Liver (tissue), 9 donors: ENCODE results near the gene DPRX. TPM values are rescaled to one million over a fixed set of nuclear protein-coding genes. Genes with fewer than 3 reads are reported as not detected.

Experiments used
- DNase-seq: peaks from one replicate; pipeline ENCODE4 v3.0.0-alpha.2; 2017; ENCODE audit warnings: low spot score
- H3K27ac ChIP-seq, 2 donors: one replicate each; pipeline ENCODE4 v1.7.0; 2013; ENCODE audit warnings: inconsistent platforms in 2 of 2, low read length in 2 of 2, control low read depth in 1 of 2, low read depth in 1 of 2, mild to moderate bottlenecking in 1 of 2
- H3K27me3 ChIP-seq, 4 donors: one replicate each; pipeline versions ENCODE4 v1.6.1 to v1.7.0; 2013; ENCODE audit warnings: low read length in 3 of 4, inconsistent platforms in 1 of 4, mild to moderate bottlenecking in 1 of 4, moderate library complexity in 1 of 4; ENCODE audit not compliant: control insufficient read depth in 4 of 4, insufficient read depth in 4 of 4
- H3K36me3 ChIP-seq, 4 donors: one replicate each; pipeline versions ENCODE4 v1.6.1 to v1.7.0; 2013; ENCODE audit warnings: low read length in 3 of 4, mild to moderate bottlenecking in 3 of 4, low read depth in 1 of 4, moderate library complexity in 1 of 4; ENCODE audit not compliant: control insufficient read depth in 4 of 4, insufficient read depth in 3 of 4
- H3K4me1 ChIP-seq, 4 donors: one replicate each; pipeline versions ENCODE4 v1.6.1 to v1.7.0; 2013; ENCODE audit warnings: low read length in 3 of 4, mild to moderate bottlenecking in 3 of 4, moderate library complexity in 1 of 4; ENCODE audit not compliant: control insufficient read depth in 4 of 4, insufficient read depth in 4 of 4
- H3K4me3 ChIP-seq, 3 donors: one replicate each; pipeline versions ENCODE4 v1.6.1 to v1.7.0; 2013; ENCODE audit warnings: low read length in 3 of 3, control low read depth in 1 of 3, low read depth in 1 of 3, mild to moderate bottlenecking in 1 of 3
- H3K9ac ChIP-seq, 2 donors: one replicate each; pipeline ENCODE4 v1.7.0; 2013; ENCODE audit warnings: low read length in 2 of 2, mild to moderate bottlenecking in 2 of 2, moderate library complexity in 2 of 2, control low read depth in 1 of 2, low read depth in 1 of 2
- H3K9me3 ChIP-seq, 4 donors: one replicate each; pipeline versions ENCODE4 v1.6.1 to v1.7.0; 2013; ENCODE audit warnings: low read length in 3 of 4; ENCODE audit not compliant: control insufficient read depth in 4 of 4
- EGR1 ChIP-seq, 2 donors: IDR thresholded peaks; 2 replicates each; pipeline ENCODE4 v1.6.1; 2016 to 2018; ENCODE audit warnings: antibody characterized with exemption in 2 of 2, low read depth in 2 of 2
- FOXA1 ChIP-seq: IDR thresholded peaks from 2 replicates; pipeline ENCODE4 v1.6.1; 2016; ENCODE audit warnings: antibody characterized with exemption
- FOXA2 ChIP-seq: IDR thresholded peaks from 2 replicates; pipeline ENCODE4 v1.6.1; 2016; ENCODE audit warnings: antibody characterized with exemption
- GABPA ChIP-seq, 2 donors: IDR thresholded peaks in 1 of 2; conservative IDR thresholded peaks in 1 of 2; 2 replicates each; pipeline ENCODE4 v1.6.1; 2016; ENCODE audit warnings: antibody characterized with exemption in 2 of 2, mild to moderate bottlenecking in 1 of 2, moderate library complexity in 1 of 2
- HNF4A ChIP-seq, 2 donors: conservative IDR thresholded peaks; 2 replicates each; pipeline ENCODE4 v1.6.1; 2016; ENCODE audit warnings: antibody characterized with exemption in 2 of 2, mild to moderate bottlenecking in 2 of 2
- HNF4G ChIP-seq: IDR thresholded peaks from 2 replicates; pipeline ENCODE4 v1.6.1; 2016; ENCODE audit warnings: antibody characterized with exemption
- JUND ChIP-seq, 2 donors: IDR thresholded peaks; 2 replicates each; pipeline ENCODE4 v1.6.1; 2016; ENCODE audit warnings: antibody characterized with exemption in 2 of 2
- NR2F2 ChIP-seq: IDR thresholded peaks from 2 replicates; pipeline ENCODE4 v1.6.1; 2016; ENCODE audit warnings: antibody characterized with exemption
- RAD21 ChIP-seq, 2 donors: IDR thresholded peaks; 2 replicates each; pipeline ENCODE4 v1.6.1; 2016; ENCODE audit warnings: antibody characterized with exemption in 2 of 2, mild to moderate bottlenecking in 2 of 2
- RXRA ChIP-seq, 2 donors: IDR thresholded peaks; 2 replicates each; pipeline ENCODE4 v1.6.1; 2017 to 2018; ENCODE audit warnings: antibody characterized with exemption in 2 of 2, mild to moderate bottlenecking in 1 of 2
- TAF1 ChIP-seq: conservative IDR thresholded peaks from 2 replicates; pipeline ENCODE4 v1.6.1; 2016; ENCODE audit warnings: antibody characterized with exemption, mild to moderate bottlenecking
- YY1 ChIP-seq: IDR thresholded peaks from 2 replicates; pipeline ENCODE4 v1.6.1; 2016; ENCODE audit warnings: antibody characterized with exemption, mild to moderate bottlenecking
- WGBS: extraction: QIAGEN DNeasy Blood & Tissue Kit; methylation state at CpG from one replicate; pipeline ENCODE4 v1.1.7; 2013; 5-methylcytosine and 5-hydroxymethylcytosine counted together
- polyA plus RNA-seq, 2 donors: library from polyadenylated mRNA; stranded (reverse) in 1 of 2; unstranded in 1 of 2; fragments of 200-250 nt in 1 of 2; fragments of >200 nt in 1 of 2; fragmentation: Nextera tagmentation in 1 of 2; extraction: Ambion mirVana in 1 of 2; gene quantifications; one replicate each; pipeline versions ENCODE4 v1.2.1 to v1.2.3, GENCODE V29; 2013 to 2015
- total RNA-seq, 2 donors: library from RNA; depleted of rRNA; stranded (reverse); fragments of >200 nt; gene quantifications; one replicate each; pipeline ENCODE4 v1.2.3, GENCODE V29; 2014
- TF ChIP-seq, protein P1 (sequence below): IDR thresholded peaks from 2 replicates; pipeline ENCODE4 v1.6.1; 2016; ENCODE audit warnings: antibody characterized with exemption
- TF ChIP-seq, protein P2 (sequence below): IDR thresholded peaks from 2 replicates; pipeline ENCODE4 v1.6.1; 2016; ENCODE audit warnings: antibody characterized with exemption, mild to moderate bottlenecking
- TF ChIP-seq, protein P3 (sequence below): IDR thresholded peaks from 2 replicates; pipeline ENCODE4 v1.6.1; 2016; ENCODE audit warnings: antibody characterized with exemption
- TF ChIP-seq, protein P4 (sequence below): IDR thresholded peaks from 2 replicates; pipeline ENCODE4 v1.6.1; 2016; ENCODE audit warnings: antibody characterized with exemption
- donor health status: healthy.
- donor health status: healthy.
- donor health status: healthy.
- donor health status: healthy.
- donor health status: healthy.

DPRX gene
- total and polyA plus RNA-seq, 4 donors, result not detected

DNA sequence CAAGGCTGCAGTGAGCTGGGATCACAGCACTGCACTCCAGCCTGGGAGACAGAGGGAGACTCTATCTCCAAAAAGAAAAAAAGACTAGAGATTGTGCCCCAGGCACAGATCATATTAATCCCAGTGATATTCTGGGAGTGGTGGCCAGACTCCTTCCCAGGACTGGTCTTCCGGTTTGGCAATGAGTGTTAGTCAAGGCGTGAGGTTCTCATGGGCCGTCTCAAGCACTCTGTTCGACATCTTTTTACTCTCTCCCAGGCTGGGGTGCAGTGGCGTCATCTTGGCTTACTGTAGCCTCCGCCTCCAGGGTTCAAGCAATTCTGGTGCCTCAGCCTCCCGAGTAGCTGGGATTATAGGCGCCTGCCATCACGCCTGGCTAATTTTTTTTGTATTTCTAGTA, 5.3 kb upstream of the DPRX start:
- no peaks in the 10 kb centered on the region for H3K9me3 ChIP-seq
- no peak overlapping the region for H3K4me3 ChIP-seq
- WGBS, result 89% methylated on average over 9 of the region's 9 CpGs
- TF ChIP-seq, protein P1, sequence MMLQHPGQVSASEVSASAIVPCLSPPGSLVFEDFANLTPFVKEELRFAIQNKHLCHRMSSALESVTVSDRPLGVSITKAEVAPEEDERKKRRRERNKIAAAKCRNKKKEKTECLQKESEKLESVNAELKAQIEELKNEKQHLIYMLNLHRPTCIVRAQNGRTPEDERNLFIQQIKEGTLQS, result no peak
- TF ChIP-seq RAD21 (IDR thresholded peaks at IDR 0.05) (no peak), HNF4G (no peak), RXRA (IDR thresholded peaks at IDR 0.05) (no peak), YY1 (no peak), FOXA2 (no peak), EGR1 (IDR thresholded peaks at IDR 0.05; ENCODE audit: low read depth in 2 of 2) (no peak), FOXA1 (no peak), GABPA (IDR thresholded peaks at IDR 0.05 in 1 of 2, conservative IDR thresholded peaks at IDR 0.05 in 1 of 2) (no peak), HNF4A (conservative IDR thresholded peaks at IDR 0.05) (no peak)
- TF ChIP-seq, protein P2, sequence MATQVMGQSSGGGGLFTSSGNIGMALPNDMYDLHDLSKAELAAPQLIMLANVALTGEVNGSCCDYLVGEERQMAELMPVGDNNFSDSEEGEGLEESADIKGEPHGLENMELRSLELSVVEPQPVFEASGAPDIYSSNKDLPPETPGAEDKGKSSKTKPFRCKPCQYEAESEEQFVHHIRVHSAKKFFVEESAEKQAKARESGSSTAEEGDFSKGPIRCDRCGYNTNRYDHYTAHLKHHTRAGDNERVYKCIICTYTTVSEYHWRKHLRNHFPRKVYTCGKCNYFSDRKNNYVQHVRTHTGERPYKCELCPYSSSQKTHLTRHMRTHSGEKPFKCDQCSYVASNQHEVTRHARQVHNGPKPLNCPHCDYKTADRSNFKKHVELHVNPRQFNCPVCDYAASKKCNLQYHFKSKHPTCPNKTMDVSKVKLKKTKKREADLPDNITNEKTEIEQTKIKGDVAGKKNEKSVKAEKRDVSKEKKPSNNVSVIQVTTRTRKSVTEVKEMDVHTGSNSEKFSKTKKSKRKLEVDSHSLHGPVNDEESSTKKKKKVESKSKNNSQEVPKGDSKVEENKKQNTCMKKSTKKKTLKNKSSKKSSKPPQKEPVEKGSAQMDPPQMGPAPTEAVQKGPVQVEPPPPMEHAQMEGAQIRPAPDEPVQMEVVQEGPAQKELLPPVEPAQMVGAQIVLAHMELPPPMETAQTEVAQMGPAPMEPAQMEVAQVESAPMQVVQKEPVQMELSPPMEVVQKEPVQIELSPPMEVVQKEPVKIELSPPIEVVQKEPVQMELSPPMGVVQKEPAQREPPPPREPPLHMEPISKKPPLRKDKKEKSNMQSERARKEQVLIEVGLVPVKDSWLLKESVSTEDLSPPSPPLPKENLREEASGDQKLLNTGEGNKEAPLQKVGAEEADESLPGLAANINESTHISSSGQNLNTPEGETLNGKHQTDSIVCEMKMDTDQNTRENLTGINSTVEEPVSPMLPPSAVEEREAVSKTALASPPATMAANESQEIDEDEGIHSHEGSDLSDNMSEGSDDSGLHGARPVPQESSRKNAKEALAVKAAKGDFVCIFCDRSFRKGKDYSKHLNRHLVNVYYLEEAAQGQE, result no peak
- TF ChIP-seq, protein P3, sequence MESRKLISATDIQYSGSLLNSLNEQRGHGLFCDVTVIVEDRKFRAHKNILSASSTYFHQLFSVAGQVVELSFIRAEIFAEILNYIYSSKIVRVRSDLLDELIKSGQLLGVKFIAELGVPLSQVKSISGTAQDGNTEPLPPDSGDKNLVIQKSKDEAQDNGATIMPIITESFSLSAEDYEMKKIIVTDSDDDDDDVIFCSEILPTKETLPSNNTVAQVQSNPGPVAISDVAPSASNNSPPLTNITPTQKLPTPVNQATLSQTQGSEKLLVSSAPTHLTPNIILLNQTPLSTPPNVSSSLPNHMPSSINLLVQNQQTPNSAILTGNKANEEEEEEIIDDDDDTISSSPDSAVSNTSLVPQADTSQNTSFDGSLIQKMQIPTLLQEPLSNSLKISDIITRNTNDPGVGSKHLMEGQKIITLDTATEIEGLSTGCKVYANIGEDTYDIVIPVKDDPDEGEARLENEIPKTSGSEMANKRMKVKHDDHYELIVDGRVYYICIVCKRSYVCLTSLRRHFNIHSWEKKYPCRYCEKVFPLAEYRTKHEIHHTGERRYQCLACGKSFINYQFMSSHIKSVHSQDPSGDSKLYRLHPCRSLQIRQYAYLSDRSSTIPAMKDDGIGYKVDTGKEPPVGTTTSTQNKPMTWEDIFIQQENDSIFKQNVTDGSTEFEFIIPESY, result no peak
- no peak overlapping the region for H3K27ac ChIP-seq
- no peaks in the 10 kb centered on the region for H3K27me3 ChIP-seq
- H3K9ac ChIP-seq, result no peak overlapping the region
- no peaks in the 10 kb centered on the region for H3K4me1 ChIP-seq
- H3K36me3 ChIP-seq, result no peaks in the 10 kb centered on the region
- no peak for DNase-seq

DNA sequence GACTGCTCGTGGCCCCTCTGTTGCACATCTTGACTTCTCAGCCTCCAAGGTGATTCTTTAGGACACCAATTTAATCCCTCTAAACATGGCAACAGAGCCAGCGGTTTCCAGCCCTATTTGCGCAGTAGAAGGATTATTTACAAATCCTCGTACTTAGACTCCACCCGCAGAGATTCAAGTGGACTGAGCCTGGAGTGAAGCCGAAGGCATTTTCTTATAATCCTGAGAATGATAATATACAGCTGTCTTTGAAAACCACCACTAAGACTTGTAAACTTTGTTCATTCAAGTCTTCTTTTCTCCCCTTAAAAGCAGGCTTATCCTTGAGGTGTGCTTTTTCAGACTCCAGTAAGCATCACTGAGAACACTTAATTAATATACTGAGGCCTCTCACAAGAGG, 4.8 kb upstream of the DPRX start:
- no peak for TF ChIP-seq FOXA2
- TF ChIP-seq, protein P2, result no peak
- no peak for TF ChIP-seq JUND (IDR thresholded peaks at IDR 0.05)
- no peak for TF ChIP-seq GABPA (IDR thresholded peaks at IDR 0.05 in 1 of 2, conservative IDR thresholded peaks at IDR 0.05 in 1 of 2)
- TF ChIP-seq, protein P4, sequence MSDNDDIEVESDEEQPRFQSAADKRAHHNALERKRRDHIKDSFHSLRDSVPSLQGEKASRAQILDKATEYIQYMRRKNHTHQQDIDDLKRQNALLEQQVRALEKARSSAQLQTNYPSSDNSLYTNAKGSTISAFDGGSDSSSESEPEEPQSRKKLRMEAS, result no peak
- TF ChIP-seq NR2F2, result no peak
- TF ChIP-seq TAF1, result no peak
- no peak for TF ChIP-seq RAD21 (IDR thresholded peaks at IDR 0.05)
- TF ChIP-seq, protein P3, result no peak
- TF ChIP-seq HNF4G, result no peak
- no peak for TF ChIP-seq FOXA1
- TF ChIP-seq HNF4A (conservative IDR thresholded peaks at IDR 0.05), result no peak
- no peak for TF ChIP-seq YY1
- no peak for TF ChIP-seq EGR1 (IDR thresholded peaks at IDR 0.05; ENCODE audit: low read depth in 2 of 2)
- 71% methylated on average over 6 of the region's 6 CpGs for WGBS
- no peak overlapping the region for H3K4me3 ChIP-seq
- no peaks in the 10 kb centered on the region for H3K27me3 ChIP-seq
- no peak for DNase-seq
- no peak overlapping the region for H3K27ac ChIP-seq
- H3K9me3 ChIP-seq, result peaks cover 0 to 2% (median 0%) of the 10 kb centered on the region in 4 donors
- no peak overlapping the region for H3K9ac ChIP-seq
- H3K4me1 ChIP-seq, result no peaks in the 10 kb centered on the region
- no peaks in the 10 kb centered on the region for H3K36me3 ChIP-seq
